ENCODE data around the gene UGT1A9. TPM values are rescaled to one million over a fixed set of nuclear protein-coding genes. Genes with fewer than 3 reads are reported as not detected.

UGT1A9 gene
- polyA plus RNA-seq, 1 of the 3 experiments (the other 2 are of a cell fraction), result not detected

- Histone ChIP-seq H3K4me2 (no peak overlapping the region), H3K4me1 (ENCODE audit: control insufficient read depth in 1 of 2, insufficient read depth in 2 of 2, low read depth in 1 of 2, low read length in 1 of 2) (no peaks in the 10 kb centered on the region), H3K36me3 (replicated peaks in 1 of 2; ENCODE audit: control insufficient read depth in 1 of 2, insufficient read depth in 2 of 2, low read length in 1 of 2) (no peaks in the 10 kb centered on the region), H2AFZ (ENCODE audit: low read depth) (no peak overlapping the region), H3K79me2 (ENCODE audit: insufficient read depth) (no peaks in the 10 kb centered on the region), H3K9me2 (no peaks in the 10 kb centered on the region), H3K27me3 (ENCODE audit: insufficient read depth) (no peaks in the 10 kb centered on the region), H3K9ac (no peak overlapping the region), H4K20me1 (ENCODE audit: insufficient read depth) (no peaks in the 10 kb centered on the region), H3K9me3 (no peaks in the 10 kb centered on the region), H3K4me3 (ENCODE audit: low read depth in 2 of 2, low read length in 1 of 2) (no peak overlapping the region), H3K27ac (ENCODE audit: low read depth in 2 of 2, low read length in 1 of 2) (no peak overlapping the region), H3F3A (replicated peaks; ENCODE audit: insufficient read depth) (no peaks in the 10 kb centered on the region)
- TF ChIP-seq SIN3A (IDR thresholded peaks at IDR 0.05; ENCODE audit: borderline replicate concordance, low read depth, low read length) (no peak), MAX (IDR thresholded peaks at IDR 0.05; ENCODE audit: low read depth) (no peak), RXRA (IDR thresholded peaks at IDR 0.05; ENCODE audit: borderline replicate concordance, low read depth) (no peak), MXI1 (IDR thresholded peaks at IDR 0.05; ENCODE audit: low read depth, low read length) (no peak), EP300 (IDR thresholded peaks at IDR 0.05; ENCODE audit: borderline replicate concordance in 1 of 2, low read depth in 1 of 2, low read length in 1 of 2) (no peak), GABPA (IDR thresholded peaks at IDR 0.05; ENCODE audit: low read depth) (no peak), CTCF (IDR thresholded peaks at IDR 0.05) (no peak), FOSL2 (IDR thresholded peaks at IDR 0.05; ENCODE audit: borderline replicate concordance, low read depth) (no peak), TAF1 (IDR thresholded peaks at IDR 0.05; ENCODE audit: borderline replicate concordance, low read depth, low read length) (no peak), NRF1 (IDR thresholded peaks at IDR 0.05; ENCODE audit: low read depth, low read length) (no peak), REST (IDR thresholded peaks at IDR 0.05; ENCODE audit: low read depth, low read length) (no peak), YY1 (IDR thresholded peaks at IDR 0.05; ENCODE audit: low read depth) (no peak), TCF12 (IDR thresholded peaks at IDR 0.05) (no peak), FOXJ3 (CRISPR knock-in tag; IDR thresholded peaks at IDR 0.05) (no peak)
- ChIA-PET POLR2A (no interaction called here), CTCF (interaction anchor here (2.1 kb wide), 1 partner anchor 353 kb away, joined by 5 read pairs; no protein-coding TSS in a partner anchor)
- no peak for DNase-seq
- WGBS (ENCODE audit: low lambda C conversion rate), result 81% methylated on average over 8 of the region's 9 CpGs
Observed at GRCh38 chr2:233796254-233796653, 124.6 kb downstream of the UGT1A9 start.
